SK-N-MC (cell line): ENCODE data around the gene LRCOL1.

Source experiments
- EZH2 ChIP-seq: fragments of 200-600 bp; sonication (generic); IDR thresholded peaks from one replicate; pipeline ENCODE4 v1.6.1; 2017; ENCODE audit warnings: antibody characterized with exemption
- FOXP2 ChIP-seq: optimal IDR thresholded peaks from 2 replicates; pipeline ENCODE3; 2011; ENCODE audit warnings: mild to moderate bottlenecking, moderate library complexity; ENCODE audit not compliant: insufficient read depth; ENCODE audit errors: extremely low read length, control extremely low read depth
- POLR2AphosphoS5 ChIP-seq: IDR thresholded peaks from 2 replicates; pipeline ENCODE4 v1.6.1; 2012; ENCODE audit warnings: mild to moderate bottlenecking, low read depth, low read length, borderline replicate concordance

GRCh38 chr12:132620899-132621656 is 10.7 kb upstream of the LRCOL1 start:
- TF ChIP-seq POLR2AphosphoS5 (no peak), FOXP2 (no peak), EZH2 (no peak)
